ENCODE data around the gene ATE1. TPM values are rescaled to one million over a fixed set of nuclear protein-coding genes. Genes with fewer than 3 reads are reported as not detected.

The ATE1 gene
- total RNA-seq, 1 donor from 2014 or later = 6.9 TPM

DNA sequence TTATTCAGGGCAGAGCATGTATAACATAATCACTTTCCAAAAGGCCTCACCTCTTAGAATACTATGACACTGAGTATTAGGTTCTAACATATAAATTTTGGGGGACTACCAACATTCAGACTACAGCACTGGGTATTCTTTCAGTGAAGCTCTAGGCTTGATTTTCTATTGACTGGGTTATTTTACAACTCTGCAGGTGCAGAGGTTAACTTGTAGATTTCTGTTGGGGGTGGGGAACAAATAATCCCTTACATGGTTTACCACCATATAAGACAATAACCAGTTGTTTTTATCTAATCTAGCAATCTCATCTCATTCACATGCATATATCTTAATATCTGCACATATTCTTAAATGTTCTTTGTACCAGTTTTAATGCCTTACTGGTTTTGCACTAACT is 73.9 kb downstream of the ATE1 start:
- no peak overlapping the region for H3K4me3 ChIP-seq
- TF ChIP-seq, protein P1, sequence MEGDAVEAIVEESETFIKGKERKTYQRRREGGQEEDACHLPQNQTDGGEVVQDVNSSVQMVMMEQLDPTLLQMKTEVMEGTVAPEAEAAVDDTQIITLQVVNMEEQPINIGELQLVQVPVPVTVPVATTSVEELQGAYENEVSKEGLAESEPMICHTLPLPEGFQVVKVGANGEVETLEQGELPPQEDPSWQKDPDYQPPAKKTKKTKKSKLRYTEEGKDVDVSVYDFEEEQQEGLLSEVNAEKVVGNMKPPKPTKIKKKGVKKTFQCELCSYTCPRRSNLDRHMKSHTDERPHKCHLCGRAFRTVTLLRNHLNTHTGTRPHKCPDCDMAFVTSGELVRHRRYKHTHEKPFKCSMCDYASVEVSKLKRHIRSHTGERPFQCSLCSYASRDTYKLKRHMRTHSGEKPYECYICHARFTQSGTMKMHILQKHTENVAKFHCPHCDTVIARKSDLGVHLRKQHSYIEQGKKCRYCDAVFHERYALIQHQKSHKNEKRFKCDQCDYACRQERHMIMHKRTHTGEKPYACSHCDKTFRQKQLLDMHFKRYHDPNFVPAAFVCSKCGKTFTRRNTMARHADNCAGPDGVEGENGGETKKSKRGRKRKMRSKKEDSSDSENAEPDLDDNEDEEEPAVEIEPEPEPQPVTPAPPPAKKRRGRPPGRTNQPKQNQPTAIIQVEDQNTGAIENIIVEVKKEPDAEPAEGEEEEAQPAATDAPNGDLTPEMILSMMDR (IDR thresholded peaks at IDR 0.05) = no peak
- H3K36me3 ChIP-seq = peaks cover 6 to 31% of the 10 kb centered on the region in 2 donors
- H3K27ac ChIP-seq = no peak overlapping the region
- no peaks in the 10 kb centered on the region for H3K27me3 ChIP-seq
- no peaks in the 10 kb centered on the region for H3K4me1 ChIP-seq
- DNase-seq (ENCODE audit: low spot score in 2 of 2) = no peak
- H3K9me3 ChIP-seq = no peaks in the 10 kb centered on the region
- intact Hi-C loops (cut with DNase I) = no loop called here

DNA sequence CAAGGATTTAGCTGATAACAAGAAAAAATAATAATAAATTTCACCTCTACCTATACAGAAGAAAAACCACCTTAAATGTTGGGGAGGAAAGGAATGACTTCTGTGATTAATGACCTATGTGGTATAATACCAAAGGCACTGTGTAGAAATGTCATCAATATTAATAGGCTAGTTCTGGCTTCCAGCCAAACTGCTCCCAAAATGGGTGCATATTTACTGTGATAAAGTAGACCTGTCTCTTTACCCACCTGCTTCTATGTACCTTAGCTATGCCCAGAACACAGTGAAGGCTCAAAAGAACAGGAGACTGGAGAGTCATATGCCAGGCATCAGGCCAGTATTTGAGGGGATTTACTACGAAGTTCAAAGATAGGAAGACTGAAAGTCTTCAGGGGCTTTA is 76.0 kb downstream of the ATE1 start:
- intact Hi-C loops (cut with DNase I) = no loop called here
- TF ChIP-seq, protein P1 (IDR thresholded peaks at IDR 0.05) = no peak

DNA sequence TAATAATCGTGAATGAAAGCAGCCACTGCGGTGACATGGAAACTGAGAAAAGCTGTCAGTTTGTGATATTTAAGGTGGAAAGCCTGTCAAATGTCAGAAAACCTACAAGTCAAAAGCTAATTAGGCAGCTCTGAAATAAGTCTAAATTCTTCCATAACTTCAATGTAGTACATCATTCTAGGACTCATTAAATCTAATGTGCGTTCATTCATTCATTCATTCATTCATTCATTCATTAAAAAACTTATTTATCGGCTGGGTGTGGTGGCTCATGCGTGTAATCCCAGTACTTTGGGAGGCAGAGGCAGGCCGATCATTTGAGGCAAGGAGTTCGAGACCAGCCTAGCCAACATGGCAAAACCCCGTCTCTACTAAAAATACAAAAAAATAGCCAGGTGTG is 79.7 kb downstream of the ATE1 start:
- H3K36me3 ChIP-seq = peaks cover 0 to 32% of the 10 kb centered on the region in 2 donors
- intact Hi-C loops (cut with DNase I) = no loop called here
- DNase-seq (ENCODE audit: low spot score in 2 of 2) = no peak

More for the DNA sequence above, 76.0 kb downstream of the ATE1 start:
- no peak overlapping the region for H3K27ac ChIP-seq
- no peaks in the 10 kb centered on the region for H3K4me1 ChIP-seq
- H3K9me3 ChIP-seq = no peaks in the 10 kb centered on the region
- no peaks in the 10 kb centered on the region for H3K27me3 ChIP-seq
- no peak for DNase-seq (ENCODE audit: low spot score in 2 of 2)
- no peak overlapping the region for H3K4me3 ChIP-seq
- peaks cover 6 to 32% of the 10 kb centered on the region in 2 donors for H3K36me3 ChIP-seq

DNA sequence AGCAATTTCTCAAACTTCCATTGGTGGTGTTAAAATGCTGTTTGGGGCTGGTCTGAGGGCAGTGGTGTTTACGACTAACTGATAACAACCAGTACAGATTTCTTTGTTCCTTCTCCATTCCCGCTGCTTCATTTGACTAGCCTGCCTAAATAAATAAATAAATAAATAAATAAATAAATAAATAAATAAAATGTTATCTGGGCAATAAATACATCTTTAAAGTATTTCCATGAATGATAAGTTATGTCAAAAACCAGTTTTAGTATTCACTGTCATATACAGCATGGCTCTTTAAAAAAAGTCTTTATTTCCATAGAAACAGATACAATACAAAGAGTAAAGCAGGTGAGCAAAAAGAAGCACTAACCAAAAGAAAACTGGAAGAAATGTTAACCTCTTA is 81.3 kb downstream of the ATE1 start:
- TF ChIP-seq, protein P1 (IDR thresholded peaks at IDR 0.05) = no peak
- intact Hi-C loops (cut with DNase I) = no loop called here
- H3K27ac ChIP-seq = no peak overlapping the region
- H3K4me1 ChIP-seq = no peaks in the 10 kb centered on the region
- peaks cover 0 to 29% of the 10 kb centered on the region in 2 donors for H3K36me3 ChIP-seq
- no peak overlapping the region for H3K4me3 ChIP-seq
- no peak for DNase-seq (ENCODE audit: low spot score in 2 of 2)
- no peaks in the 10 kb centered on the region for H3K9me3 ChIP-seq
- H3K27me3 ChIP-seq = no peaks in the 10 kb centered on the region

More for the DNA sequence above, 79.7 kb downstream of the ATE1 start:
- Histone ChIP-seq H3K4me1 (no peaks in the 10 kb centered on the region), H3K9me3 (no peaks in the 10 kb centered on the region), H3K4me3 (no peak overlapping the region), H3K27ac (no peak overlapping the region), H3K27me3 (no peaks in the 10 kb centered on the region)
- TF ChIP-seq, protein P1 (IDR thresholded peaks at IDR 0.05) = no peak

DNA sequence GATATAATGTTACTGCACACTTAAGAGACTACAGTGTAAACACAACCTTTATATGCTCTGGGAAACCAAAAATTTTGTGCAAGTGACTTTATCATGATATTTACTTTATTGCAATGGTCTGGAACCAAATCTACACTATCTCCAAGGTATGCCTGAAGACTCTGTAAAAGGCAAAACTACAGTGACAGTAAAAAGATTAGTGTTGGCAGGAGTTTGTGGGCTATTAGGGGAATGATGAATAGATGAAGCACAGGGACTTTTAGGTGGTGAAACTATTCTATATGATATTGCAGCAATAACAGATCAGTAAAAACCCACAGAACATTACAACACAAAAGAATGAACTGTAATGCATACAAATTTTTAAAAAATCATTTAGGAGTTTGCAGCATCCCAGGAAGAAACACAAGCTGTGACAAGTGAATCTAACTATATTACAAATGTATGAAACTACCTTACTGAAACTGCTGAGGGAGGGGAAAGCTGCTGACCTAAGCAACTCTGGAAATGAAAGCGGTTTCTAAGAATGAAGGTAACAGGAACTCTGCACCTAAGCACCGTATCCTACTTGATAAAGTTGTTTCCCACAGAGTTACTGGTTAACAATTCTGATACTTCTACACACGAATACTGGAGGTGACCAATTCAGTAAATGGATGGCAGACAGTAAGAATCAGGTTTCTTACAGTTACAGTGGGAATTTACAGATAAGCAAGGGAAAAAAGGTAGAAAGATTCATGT is 82.6 kb downstream of the ATE1 start:
- intact Hi-C loops (cut with DNase I) = no loop called here
- TF ChIP-seq, protein P1 (IDR thresholded peaks at IDR 0.05) = no peak
- H3K4me1 ChIP-seq = no peaks in the 10 kb centered on the region
- H3K27me3 ChIP-seq = no peaks in the 10 kb centered on the region
- H3K27ac ChIP-seq = no peak overlapping the region
- DNase-seq (ENCODE audit: low spot score in 2 of 2) = no peak
- no peaks in the 10 kb centered on the region for H3K9me3 ChIP-seq
- H3K4me3 ChIP-seq = no peak overlapping the region
- peaks cover 0 to 20% of the 10 kb centered on the region in 2 donors for H3K36me3 ChIP-seq

Measured in ascending aorta (tissue), 2 donors.